OCI-LY7 (cell line): ENCODE measurements around the gene DMRTC2.

Experiments used
- CTCF ChIP-seq: fragments of 200-600 bp; sonication (generic); conservative IDR thresholded peaks from 2 replicates; pipeline ENCODE4 v1.5.1; 2014; ENCODE audit warnings: mild to moderate bottlenecking, antibody characterized with exemption, low read length, moderate library complexity, mixed read lengths
- EZH2phosphoT487 ChIP-seq: fragments of 200-600 bp; sonication (generic); IDR thresholded peaks from 2 replicates; pipeline ENCODE4 v1.6.1; 2018; ENCODE audit warnings: low read depth, borderline replicate concordance, mild to moderate bottlenecking, mixed run types, antibody characterized with exemption, low read length, moderate library complexity, mixed read lengths

- TF ChIP-seq CTCF (no peak), EZH2phosphoT487 (no peak)
Measured at GRCh38 chr19:41811036-41811435, 33.8 kb upstream of the DMRTC2 start.
